Measurements from ENCODE around the gene ITGB4. TPM values are rescaled to one million over a fixed set of nuclear protein-coding genes. Genes with fewer than 3 reads are reported as not detected.

Gene ITGB4
- total and polyA plus RNA-seq, 2 experiments from 2014 or later: 6.1 to 9.7 TPM

GRCh38 chr17:75739801-75740200 lies 18.5 kb downstream of the ITGB4 start:
- no peak for TF ChIP-seq NANOG (IDR thresholded peaks at IDR 0.05; ENCODE audit: borderline replicate concordance)
- TF ChIP-seq STAT1 (IDR thresholded peaks at IDR 0.05; ENCODE audit: unreplicated experiment): no peak
- TF ChIP-seq JUNB (IDR thresholded peaks at IDR 0.05; ENCODE audit: unreplicated experiment): no peak
- TF ChIP-seq, protein P1, sequence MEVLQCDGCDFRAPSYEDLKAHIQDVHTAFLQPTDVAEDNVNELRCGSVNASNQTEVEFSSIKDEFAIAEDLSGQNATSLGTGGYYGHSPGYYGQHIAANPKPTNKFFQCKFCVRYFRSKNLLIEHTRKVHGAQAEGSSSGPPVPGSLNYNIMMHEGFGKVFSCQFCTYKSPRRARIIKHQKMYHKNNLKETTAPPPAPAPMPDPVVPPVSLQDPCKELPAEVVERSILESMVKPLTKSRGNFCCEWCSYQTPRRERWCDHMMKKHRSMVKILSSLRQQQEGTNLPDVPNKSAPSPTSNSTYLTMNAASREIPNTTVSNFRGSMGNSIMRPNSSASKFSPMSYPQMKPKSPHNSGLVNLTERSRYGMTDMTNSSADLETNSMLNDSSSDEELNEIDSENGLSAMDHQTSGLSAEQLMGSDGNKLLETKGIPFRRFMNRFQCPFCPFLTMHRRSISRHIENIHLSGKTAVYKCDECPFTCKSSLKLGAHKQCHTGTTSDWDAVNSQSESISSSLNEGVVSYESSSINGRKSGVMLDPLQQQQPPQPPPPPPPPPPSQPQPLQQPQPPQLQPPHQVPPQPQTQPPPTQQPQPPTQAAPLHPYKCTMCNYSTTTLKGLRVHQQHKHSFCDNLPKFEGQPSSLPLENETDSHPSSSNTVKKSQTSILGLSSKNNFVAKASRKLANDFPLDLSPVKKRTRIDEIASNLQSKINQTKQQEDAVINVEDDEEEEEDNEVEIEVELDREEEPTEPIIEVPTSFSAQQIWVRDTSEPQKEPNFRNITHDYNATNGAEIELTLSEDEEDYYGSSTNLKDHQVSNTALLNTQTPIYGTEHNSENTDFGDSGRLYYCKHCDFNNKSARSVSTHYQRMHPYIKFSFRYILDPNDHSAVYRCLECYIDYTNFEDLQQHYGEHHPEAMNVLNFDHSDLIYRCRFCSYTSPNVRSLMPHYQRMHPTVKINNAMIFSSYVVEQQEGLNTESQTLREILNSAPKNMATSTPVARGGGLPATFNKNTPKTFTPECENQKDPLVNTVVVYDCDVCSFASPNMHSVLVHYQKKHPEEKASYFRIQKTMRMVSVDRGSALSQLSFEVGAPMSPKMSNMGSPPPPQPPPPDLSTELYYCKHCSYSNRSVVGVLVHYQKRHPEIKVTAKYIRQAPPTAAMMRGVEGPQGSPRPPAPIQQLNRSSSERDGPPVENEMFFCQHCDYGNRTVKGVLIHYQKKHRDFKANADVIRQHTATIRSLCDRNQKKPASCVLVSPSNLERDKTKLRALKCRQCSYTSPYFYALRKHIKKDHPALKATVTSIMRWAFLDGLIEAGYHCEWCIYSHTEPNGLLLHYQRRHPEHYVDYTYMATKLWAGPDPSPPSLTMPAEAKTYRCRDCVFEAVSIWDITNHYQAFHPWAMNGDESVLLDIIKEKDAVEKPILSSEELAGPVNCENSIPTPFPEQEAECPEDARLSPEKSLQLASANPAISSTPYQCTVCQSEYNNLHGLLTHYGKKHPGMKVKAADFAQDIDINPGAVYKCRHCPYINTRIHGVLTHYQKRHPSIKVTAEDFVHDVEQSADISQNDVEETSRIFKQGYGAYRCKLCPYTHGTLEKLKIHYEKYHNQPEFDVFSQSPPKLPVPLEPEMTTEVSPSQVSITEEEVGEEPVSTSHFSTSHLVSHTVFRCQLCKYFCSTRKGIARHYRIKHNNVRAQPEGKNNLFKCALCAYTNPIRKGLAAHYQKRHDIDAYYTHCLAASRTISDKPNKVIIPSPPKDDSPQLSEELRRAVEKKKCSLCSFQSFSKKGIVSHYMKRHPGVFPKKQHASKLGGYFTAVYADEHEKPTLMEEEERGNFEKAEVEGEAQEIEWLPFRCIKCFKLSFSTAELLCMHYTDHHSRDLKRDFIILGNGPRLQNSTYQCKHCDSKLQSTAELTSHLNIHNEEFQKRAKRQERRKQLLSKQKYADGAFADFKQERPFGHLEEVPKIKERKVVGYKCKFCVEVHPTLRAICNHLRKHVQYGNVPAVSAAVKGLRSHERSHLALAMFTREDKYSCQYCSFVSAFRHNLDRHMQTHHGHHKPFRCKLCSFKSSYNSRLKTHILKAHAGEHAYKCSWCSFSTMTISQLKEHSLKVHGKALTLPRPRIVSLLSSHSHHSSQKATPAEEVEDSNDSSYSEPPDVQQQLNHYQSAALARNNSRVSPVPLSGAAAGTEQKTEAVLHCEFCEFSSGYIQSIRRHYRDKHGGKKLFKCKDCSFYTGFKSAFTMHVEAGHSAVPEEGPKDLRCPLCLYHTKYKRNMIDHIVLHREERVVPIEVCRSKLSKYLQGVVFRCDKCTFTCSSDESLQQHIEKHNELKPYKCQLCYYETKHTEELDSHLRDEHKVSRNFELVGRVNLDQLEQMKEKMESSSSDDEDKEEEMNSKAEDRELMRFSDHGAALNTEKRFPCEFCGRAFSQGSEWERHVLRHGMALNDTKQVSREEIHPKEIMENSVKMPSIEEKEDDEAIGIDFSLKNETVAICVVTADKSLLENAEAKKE (CRISPR knock-in tag; IDR thresholded peaks at IDR 0.05): no peak
- no peaks in the 10 kb centered on the region for H4K20me1 ChIP-seq (replicated peaks; ENCODE audit: insufficient read depth)
- DNase-seq (ENCODE audit: low spot score): no peak
- 0 out of 3 replicates have a peak, but pooled peaks cover 6% of the 10 kb centered on the region for H3K4me1 Mint-ChIP-seq
- no peak overlapping the region for H3K4me3 ChIP-seq
- no peak overlapping the region for H3K4me2 ChIP-seq
- H2AFZ ChIP-seq: no peak overlapping the region
- H3K9me3 Mint-ChIP-seq: no peaks in the 10 kb centered on the region
- no peaks in the 10 kb centered on the region for H3F3A ChIP-seq (replicated peaks; ENCODE audit: low read depth)
- no peaks in the 10 kb centered on the region for H3K4me1 ChIP-seq (ENCODE audit: insufficient read depth)
- no peak overlapping the region for H3K4me3 Mint-ChIP-seq
- H3K36me3 ChIP-seq (ENCODE audit: insufficient read depth): no peaks in the 10 kb centered on the region
- H3K27me3 ChIP-seq (ENCODE audit: insufficient read depth): no peaks in the 10 kb centered on the region
- H3K9me2 ChIP-seq (ENCODE audit: insufficient read depth): no peaks in the 10 kb centered on the region
- no peak overlapping the region for H3K27ac Mint-ChIP-seq
- no peaks in the 10 kb centered on the region; the same call in 2 of the 3 replicates for H3K36me3 Mint-ChIP-seq (ENCODE audit: low read depth)
- no peaks in the 10 kb centered on the region for H3K79me2 ChIP-seq (replicated peaks; ENCODE audit: insufficient read depth)
- peaks cover 6% of the 10 kb centered on the region for H3K27me3 Mint-ChIP-seq (ENCODE audit: insufficient read depth, low read depth, poor library complexity)
- ATAC-seq: no peak
- no peak overlapping the region for H3K27ac ChIP-seq (ENCODE audit: low read depth)

- ATAC-seq (no peak), DNase-seq (ENCODE audit: low spot score) (no peak)
- no peaks in the 10 kb centered on the region for H3K36me3 ChIP-seq (ENCODE audit: insufficient read depth)
- no peak overlapping the region for H2AFZ ChIP-seq
- no peaks in the 10 kb centered on the region for H3K27me3 ChIP-seq (ENCODE audit: insufficient read depth)
- Mint-ChIP-seq H3K27me3 (ENCODE audit: insufficient read depth, low read depth, poor library complexity) (peaks cover 6% of the 10 kb centered on the region), H3K4me1 (0 out of 3 replicates have a peak, but pooled peaks cover 6% of the 10 kb centered on the region), H3K4me3 (no peak overlapping the region), H3K9me3 (no peaks in the 10 kb centered on the region), H3K27ac (no peak overlapping the region), H3K36me3 (ENCODE audit: low read depth) (no peaks in the 10 kb centered on the region; the same call in 2 of the 3 replicates)
- no peak overlapping the region for H3K4me3 ChIP-seq
- H4K20me1 ChIP-seq (replicated peaks; ENCODE audit: insufficient read depth): no peaks in the 10 kb centered on the region
- no peaks in the 10 kb centered on the region for H3K9me2 ChIP-seq (ENCODE audit: insufficient read depth)
- no peaks in the 10 kb centered on the region for H3F3A ChIP-seq (replicated peaks; ENCODE audit: low read depth)
- no peaks in the 10 kb centered on the region for H3K4me1 ChIP-seq (ENCODE audit: insufficient read depth)
- H3K27ac ChIP-seq (ENCODE audit: low read depth): no peak overlapping the region
- H3K4me2 ChIP-seq: no peak overlapping the region
- no peaks in the 10 kb centered on the region for H3K79me2 ChIP-seq (replicated peaks; ENCODE audit: insufficient read depth)
- TF ChIP-seq, protein P2, sequence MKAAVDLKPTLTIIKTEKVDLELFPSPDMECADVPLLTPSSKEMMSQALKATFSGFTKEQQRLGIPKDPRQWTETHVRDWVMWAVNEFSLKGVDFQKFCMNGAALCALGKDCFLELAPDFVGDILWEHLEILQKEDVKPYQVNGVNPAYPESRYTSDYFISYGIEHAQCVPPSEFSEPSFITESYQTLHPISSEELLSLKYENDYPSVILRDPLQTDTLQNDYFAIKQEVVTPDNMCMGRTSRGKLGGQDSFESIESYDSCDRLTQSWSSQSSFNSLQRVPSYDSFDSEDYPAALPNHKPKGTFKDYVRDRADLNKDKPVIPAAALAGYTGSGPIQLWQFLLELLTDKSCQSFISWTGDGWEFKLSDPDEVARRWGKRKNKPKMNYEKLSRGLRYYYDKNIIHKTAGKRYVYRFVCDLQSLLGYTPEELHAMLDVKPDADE (IDR thresholded peaks at IDR 0.05): no peak
- no peak for TF ChIP-seq CREB1 (CRISPR knock-in tag; IDR thresholded peaks at IDR 0.05; ENCODE audit: low read depth)
- TF ChIP-seq, protein P1 (CRISPR knock-in tag; IDR thresholded peaks at IDR 0.05): no peak
These were observed 19.0 kb downstream of the ITGB4 start for GRCh38 chr17:75740215-75740614.

Data from GM23338 (cell line).